ENCODE measurements around the gene RAB6B. TPM values are rescaled to one million over a fixed set of nuclear protein-coding genes. Genes with fewer than 3 reads are reported as not detected.

The RAB6B gene
- total and polyA plus RNA-seq, 2 experiments from 2014 or later, result 1.2 to 3.9 TPM

DNA sequence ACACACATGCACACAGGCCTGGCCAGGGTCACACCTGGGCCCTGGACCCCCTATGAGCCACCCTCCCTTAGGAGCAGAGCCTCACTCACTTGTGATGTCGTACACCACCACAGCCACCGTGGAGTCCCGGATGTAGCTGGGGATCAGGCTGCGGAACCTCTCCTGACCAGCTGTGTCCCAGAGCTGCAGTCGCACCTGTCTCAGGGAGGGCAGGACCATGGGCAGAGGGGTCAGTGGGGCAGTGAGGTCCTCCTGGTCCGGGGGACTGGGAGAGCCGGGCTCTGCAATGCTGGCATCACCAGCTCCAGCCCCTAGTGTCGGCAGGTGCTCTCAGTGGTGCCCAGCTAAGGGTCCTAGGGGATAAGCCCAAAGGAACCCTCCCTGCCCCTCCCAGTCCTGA is 54.5 kb downstream of the RAB6B start (continued):
- TF ChIP-seq, protein P1, sequence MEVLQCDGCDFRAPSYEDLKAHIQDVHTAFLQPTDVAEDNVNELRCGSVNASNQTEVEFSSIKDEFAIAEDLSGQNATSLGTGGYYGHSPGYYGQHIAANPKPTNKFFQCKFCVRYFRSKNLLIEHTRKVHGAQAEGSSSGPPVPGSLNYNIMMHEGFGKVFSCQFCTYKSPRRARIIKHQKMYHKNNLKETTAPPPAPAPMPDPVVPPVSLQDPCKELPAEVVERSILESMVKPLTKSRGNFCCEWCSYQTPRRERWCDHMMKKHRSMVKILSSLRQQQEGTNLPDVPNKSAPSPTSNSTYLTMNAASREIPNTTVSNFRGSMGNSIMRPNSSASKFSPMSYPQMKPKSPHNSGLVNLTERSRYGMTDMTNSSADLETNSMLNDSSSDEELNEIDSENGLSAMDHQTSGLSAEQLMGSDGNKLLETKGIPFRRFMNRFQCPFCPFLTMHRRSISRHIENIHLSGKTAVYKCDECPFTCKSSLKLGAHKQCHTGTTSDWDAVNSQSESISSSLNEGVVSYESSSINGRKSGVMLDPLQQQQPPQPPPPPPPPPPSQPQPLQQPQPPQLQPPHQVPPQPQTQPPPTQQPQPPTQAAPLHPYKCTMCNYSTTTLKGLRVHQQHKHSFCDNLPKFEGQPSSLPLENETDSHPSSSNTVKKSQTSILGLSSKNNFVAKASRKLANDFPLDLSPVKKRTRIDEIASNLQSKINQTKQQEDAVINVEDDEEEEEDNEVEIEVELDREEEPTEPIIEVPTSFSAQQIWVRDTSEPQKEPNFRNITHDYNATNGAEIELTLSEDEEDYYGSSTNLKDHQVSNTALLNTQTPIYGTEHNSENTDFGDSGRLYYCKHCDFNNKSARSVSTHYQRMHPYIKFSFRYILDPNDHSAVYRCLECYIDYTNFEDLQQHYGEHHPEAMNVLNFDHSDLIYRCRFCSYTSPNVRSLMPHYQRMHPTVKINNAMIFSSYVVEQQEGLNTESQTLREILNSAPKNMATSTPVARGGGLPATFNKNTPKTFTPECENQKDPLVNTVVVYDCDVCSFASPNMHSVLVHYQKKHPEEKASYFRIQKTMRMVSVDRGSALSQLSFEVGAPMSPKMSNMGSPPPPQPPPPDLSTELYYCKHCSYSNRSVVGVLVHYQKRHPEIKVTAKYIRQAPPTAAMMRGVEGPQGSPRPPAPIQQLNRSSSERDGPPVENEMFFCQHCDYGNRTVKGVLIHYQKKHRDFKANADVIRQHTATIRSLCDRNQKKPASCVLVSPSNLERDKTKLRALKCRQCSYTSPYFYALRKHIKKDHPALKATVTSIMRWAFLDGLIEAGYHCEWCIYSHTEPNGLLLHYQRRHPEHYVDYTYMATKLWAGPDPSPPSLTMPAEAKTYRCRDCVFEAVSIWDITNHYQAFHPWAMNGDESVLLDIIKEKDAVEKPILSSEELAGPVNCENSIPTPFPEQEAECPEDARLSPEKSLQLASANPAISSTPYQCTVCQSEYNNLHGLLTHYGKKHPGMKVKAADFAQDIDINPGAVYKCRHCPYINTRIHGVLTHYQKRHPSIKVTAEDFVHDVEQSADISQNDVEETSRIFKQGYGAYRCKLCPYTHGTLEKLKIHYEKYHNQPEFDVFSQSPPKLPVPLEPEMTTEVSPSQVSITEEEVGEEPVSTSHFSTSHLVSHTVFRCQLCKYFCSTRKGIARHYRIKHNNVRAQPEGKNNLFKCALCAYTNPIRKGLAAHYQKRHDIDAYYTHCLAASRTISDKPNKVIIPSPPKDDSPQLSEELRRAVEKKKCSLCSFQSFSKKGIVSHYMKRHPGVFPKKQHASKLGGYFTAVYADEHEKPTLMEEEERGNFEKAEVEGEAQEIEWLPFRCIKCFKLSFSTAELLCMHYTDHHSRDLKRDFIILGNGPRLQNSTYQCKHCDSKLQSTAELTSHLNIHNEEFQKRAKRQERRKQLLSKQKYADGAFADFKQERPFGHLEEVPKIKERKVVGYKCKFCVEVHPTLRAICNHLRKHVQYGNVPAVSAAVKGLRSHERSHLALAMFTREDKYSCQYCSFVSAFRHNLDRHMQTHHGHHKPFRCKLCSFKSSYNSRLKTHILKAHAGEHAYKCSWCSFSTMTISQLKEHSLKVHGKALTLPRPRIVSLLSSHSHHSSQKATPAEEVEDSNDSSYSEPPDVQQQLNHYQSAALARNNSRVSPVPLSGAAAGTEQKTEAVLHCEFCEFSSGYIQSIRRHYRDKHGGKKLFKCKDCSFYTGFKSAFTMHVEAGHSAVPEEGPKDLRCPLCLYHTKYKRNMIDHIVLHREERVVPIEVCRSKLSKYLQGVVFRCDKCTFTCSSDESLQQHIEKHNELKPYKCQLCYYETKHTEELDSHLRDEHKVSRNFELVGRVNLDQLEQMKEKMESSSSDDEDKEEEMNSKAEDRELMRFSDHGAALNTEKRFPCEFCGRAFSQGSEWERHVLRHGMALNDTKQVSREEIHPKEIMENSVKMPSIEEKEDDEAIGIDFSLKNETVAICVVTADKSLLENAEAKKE (CRISPR knock-in tag; IDR thresholded peaks at IDR 0.05), result no peak
- no peak for TF ChIP-seq POLR2AphosphoS5 (IDR thresholded peaks at IDR 0.05; ENCODE audit: low read depth)

DNA sequence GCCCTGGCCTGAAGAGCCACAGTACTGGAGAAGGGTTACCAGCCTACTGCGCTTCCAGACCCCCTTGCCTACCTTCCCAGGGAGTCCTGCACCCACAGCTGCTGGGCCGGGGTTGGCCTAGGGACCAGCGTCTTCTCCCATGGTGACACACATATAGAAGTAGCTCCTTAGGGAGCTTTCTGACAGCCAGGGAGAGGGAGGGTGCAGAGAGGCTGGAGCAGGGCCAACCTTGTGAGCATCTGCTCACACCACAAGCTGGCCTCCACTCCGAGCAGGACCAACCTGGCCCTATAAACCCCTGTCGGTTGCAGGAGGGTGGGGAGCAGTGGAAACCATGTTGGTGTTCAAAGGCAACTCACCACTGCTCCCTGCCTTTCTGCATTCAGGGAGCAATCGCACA is 54.9 kb downstream of the RAB6B start:
- ATAC-seq, result no peak
- no peaks in the 10 kb centered on the region for H4K20me1 ChIP-seq (replicated peaks; ENCODE audit: insufficient read depth)
- TF ChIP-seq NANOG (IDR thresholded peaks at IDR 0.05; ENCODE audit: borderline replicate concordance) (no peak), JUNB (IDR thresholded peaks at IDR 0.05; ENCODE audit: unreplicated experiment) (no peak), ZNF331 (CRISPR knock-in tag; IDR thresholded peaks at IDR 0.05; ENCODE audit: low read depth) (no peak), EZH2phosphoT487 (IDR thresholded peaks at IDR 0.05; ENCODE audit: unreplicated experiment) (no peak)
- TF ChIP-seq, protein P2, sequence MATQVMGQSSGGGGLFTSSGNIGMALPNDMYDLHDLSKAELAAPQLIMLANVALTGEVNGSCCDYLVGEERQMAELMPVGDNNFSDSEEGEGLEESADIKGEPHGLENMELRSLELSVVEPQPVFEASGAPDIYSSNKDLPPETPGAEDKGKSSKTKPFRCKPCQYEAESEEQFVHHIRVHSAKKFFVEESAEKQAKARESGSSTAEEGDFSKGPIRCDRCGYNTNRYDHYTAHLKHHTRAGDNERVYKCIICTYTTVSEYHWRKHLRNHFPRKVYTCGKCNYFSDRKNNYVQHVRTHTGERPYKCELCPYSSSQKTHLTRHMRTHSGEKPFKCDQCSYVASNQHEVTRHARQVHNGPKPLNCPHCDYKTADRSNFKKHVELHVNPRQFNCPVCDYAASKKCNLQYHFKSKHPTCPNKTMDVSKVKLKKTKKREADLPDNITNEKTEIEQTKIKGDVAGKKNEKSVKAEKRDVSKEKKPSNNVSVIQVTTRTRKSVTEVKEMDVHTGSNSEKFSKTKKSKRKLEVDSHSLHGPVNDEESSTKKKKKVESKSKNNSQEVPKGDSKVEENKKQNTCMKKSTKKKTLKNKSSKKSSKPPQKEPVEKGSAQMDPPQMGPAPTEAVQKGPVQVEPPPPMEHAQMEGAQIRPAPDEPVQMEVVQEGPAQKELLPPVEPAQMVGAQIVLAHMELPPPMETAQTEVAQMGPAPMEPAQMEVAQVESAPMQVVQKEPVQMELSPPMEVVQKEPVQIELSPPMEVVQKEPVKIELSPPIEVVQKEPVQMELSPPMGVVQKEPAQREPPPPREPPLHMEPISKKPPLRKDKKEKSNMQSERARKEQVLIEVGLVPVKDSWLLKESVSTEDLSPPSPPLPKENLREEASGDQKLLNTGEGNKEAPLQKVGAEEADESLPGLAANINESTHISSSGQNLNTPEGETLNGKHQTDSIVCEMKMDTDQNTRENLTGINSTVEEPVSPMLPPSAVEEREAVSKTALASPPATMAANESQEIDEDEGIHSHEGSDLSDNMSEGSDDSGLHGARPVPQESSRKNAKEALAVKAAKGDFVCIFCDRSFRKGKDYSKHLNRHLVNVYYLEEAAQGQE (IDR thresholded peaks at IDR 0.05; ENCODE audit: unreplicated experiment), result no peak
- TF ChIP-seq, protein P1 (CRISPR knock-in tag; IDR thresholded peaks at IDR 0.05), result no peak

More for the DNA sequence above, 54.9 kb downstream of the RAB6B start:
- H3K36me3 Mint-ChIP-seq (ENCODE audit: low read depth), result no peaks in the 10 kb centered on the region
- Histone ChIP-seq H3K4me2 (no peak overlapping the region), H3F3A (replicated peaks; ENCODE audit: low read depth) (no peaks in the 10 kb centered on the region), H3K36me3 (ENCODE audit: insufficient read depth) (no peaks in the 10 kb centered on the region), H3K9me2 (ENCODE audit: insufficient read depth) (no peaks in the 10 kb centered on the region), H3K27me3 (ENCODE audit: insufficient read depth) (no peaks in the 10 kb centered on the region), H3K4me1 (ENCODE audit: insufficient read depth) (no peaks in the 10 kb centered on the region), H3K4me3 (no peak overlapping the region), H3K79me2 (replicated peaks; ENCODE audit: insufficient read depth) (no peaks in the 10 kb centered on the region), H3K27ac (ENCODE audit: low read depth) (no peak overlapping the region), H2AFZ (no peak overlapping the region)
- H3K4me1 Mint-ChIP-seq, result no peaks in the 10 kb centered on the region
- H3K27ac Mint-ChIP-seq, result no peak overlapping the region
- peaks cover 12% of the 10 kb centered on the region for H3K27me3 Mint-ChIP-seq (ENCODE audit: insufficient read depth, low read depth, poor library complexity)
- H3K4me3 Mint-ChIP-seq, result no peak overlapping the region
- no peaks in the 10 kb centered on the region for H3K9me3 Mint-ChIP-seq
- DNase-seq (ENCODE audit: low spot score), result no peak
